CD4-positive, alpha-beta T cell (primary cell): ENCODE results near the gene NFIA. TPM values are rescaled to one million over a fixed set of nuclear protein-coding genes. Genes with fewer than 3 reads are reported as not detected.

Source experiments
- ATAC-seq: fragments of 200-7000 bp; cut with Tn5 transposase; one replicate; pipeline ENCODE4 v1.10.0; 2022; ENCODE audit warnings: mild to moderate bottlenecking; ENCODE audit not compliant: poor library complexity
- CTCF ChIA-PET: fragments of 350-600 bp; sonication (Branson Sonifier 250); formaldehyde crosslinking; loops from one replicate; lab custom pipeline; 2021; ENCODE audit warnings: antibody characterized with exemption, inconsistent platforms; lab: Charles Lee
- POLR2A ChIA-PET: fragments of 350-600 bp; sonication (Branson Sonifier 250); formaldehyde crosslinking; loops from one replicate; lab custom pipeline; 2021; ENCODE audit warnings: antibody characterized with exemption, inconsistent platforms; lab: Charles Lee
- DNase-seq, 14 experiments: peaks; one replicate each; pipeline ENCODE4 v3.0.0-alpha.2; 2013 to 2020; ENCODE audit warnings: mixed read lengths in 2 of 14
- H3K27ac ChIP-seq, 2 donors: one replicate each; pipeline versions ENCODE4 v1.5.1 to v1.7.0; 2013; ENCODE audit warnings: low read length in 2 of 2, low read depth in 1 of 2, mild to moderate bottlenecking in 1 of 2
- H3K27me3 ChIP-seq, 2 experiments: 1 replicate in 1 of 2; 2 replicates in 1 of 2; pipeline versions ENCODE4 v1.6.1 to v1.7.0; 2013; ENCODE audit warnings: low read length in 2 of 2, control low read depth in 1 of 2, mild to moderate bottlenecking in 1 of 2, moderate library complexity in 1 of 2; ENCODE audit not compliant: insufficient read depth in 2 of 2, control insufficient read depth in 1 of 2
- H3K36me3 ChIP-seq: one replicate; pipeline ENCODE4 v1.6.1; 2013; ENCODE audit warnings: low read length, control low read depth; ENCODE audit not compliant: insufficient read depth
- H3K4me1 ChIP-seq: one replicate; pipeline ENCODE4 v1.6.1; 2013; ENCODE audit warnings: low read length, control low read depth; ENCODE audit not compliant: insufficient read depth
- H3K4me3 ChIP-seq: one replicate; pipeline ENCODE4 v1.5.1; 2013; ENCODE audit warnings: mild to moderate bottlenecking, low read length, moderate library complexity
- H3K9me3 ChIP-seq, 2 experiments: 1 replicate in 1 of 2; 2 replicates in 1 of 2; pipeline versions ENCODE4 v1.6.1 to v1.7.0; 2013; ENCODE audit warnings: low read length in 2 of 2, mild to moderate bottlenecking in 2 of 2, control low read depth in 1 of 2, moderate library complexity in 1 of 2; ENCODE audit not compliant: control insufficient read depth in 1 of 2, insufficient read depth in 1 of 2
- H3K27ac Mint-ChIP-seq: one replicate; pipeline ENCODE4 v1.8.0; 2020; ENCODE audit warnings: mixed read lengths
- H3K27me3 Mint-ChIP-seq: one replicate; pipeline ENCODE4 v1.8.0; 2021; ENCODE audit warnings: mixed read lengths
- H3K36me3 Mint-ChIP-seq: one replicate; pipeline ENCODE4 v1.8.0; 2021; ENCODE audit warnings: low read depth, mixed read lengths
- H3K4me1 Mint-ChIP-seq: one replicate; pipeline ENCODE4 v1.8.0; 2021; ENCODE audit warnings: low read depth, mixed read lengths
- H3K4me3 Mint-ChIP-seq: one replicate; pipeline ENCODE4 v1.8.0; 2020; ENCODE audit warnings: mild to moderate bottlenecking, mixed read lengths
- H3K9me3 Mint-ChIP-seq: one replicate; pipeline ENCODE4 v1.8.0; 2020; ENCODE audit warnings: mixed read lengths
- CTCF ChIP-seq: fragments of 200-600 bp; IDR thresholded peaks from one replicate; pipeline ENCODE4 v1.8.0; 2022; ENCODE audit warnings: antibody characterized with exemption, mild to moderate bottlenecking
- intact Hi-C, 2 experiments: fragments of 100-400 bp; cut with DNase I in 1 of 2; cut with micrococcal nuclease in 1 of 2; formaldehyde crosslinking; loops; one replicate each; pipeline versions ENCODE4 v1.15.1 to v1.9.0; 2023 to 2025; cut with DNase I, micrococcal nuclease
- total RNA-seq, 174 experiments: library from RNA in 2 of 174; stranded (reverse) in 2 of 174; gene quantifications; one replicate each; pipeline ENCODE4 v1.2.3 and lab custom pipeline; 2021 to 2026

The NFIA gene
- total RNA-seq, 2 experiments from 2014 or later, result 4.8 to 5.9 TPM

DNA sequence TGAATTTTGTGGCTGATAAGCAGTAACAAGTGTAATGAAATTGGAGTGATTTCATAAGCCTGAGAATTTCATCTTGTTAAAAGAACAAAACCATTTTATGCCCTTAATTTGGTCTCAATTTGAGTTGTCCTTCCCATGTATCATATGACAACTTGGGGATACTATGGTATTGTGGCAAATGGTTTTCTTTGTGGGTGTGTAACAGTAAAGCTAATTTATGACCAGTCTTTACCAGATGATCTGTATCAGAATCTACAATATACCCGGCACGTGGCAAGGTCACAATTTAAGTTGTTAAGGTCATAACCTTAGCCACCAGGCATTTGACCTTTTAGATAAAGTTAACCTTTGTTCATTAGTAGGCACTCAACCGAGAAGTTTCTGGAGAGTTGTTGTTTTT lies 9.1 kb downstream of the NFIA start:
- CTCF ChIA-PET, result no interaction called here
- no peaks in the 10 kb centered on the region for H3K27me3 Mint-ChIP-seq
- POLR2A ChIA-PET, result interaction anchor here (1.1 kb wide), 1 partner anchor 14 kb away, joined by 4 read pairs; no protein-coding TSS in a partner anchor

DNA sequence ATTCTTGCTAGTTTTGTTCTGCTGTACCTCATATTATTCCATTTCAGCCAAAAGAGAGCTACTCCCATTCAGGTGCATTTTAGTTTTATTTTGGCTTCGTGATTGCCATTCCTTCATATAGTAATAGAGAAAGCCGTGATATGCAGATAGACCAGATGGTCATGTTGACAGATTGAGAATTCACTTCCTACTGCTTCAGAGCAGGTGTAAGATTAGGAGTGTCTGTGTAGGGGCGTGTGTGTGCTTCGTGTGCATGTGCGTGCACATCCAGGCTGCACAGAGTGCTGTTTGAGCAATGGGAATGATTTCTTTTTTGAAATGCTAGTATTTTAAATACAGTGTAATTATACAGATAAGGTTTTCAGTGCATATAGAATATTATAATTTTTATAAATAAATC lies 10.3 kb downstream of the NFIA start:
- intact Hi-C loops, result no loop called here
- no peaks in the 10 kb centered on the region for H3K4me1 Mint-ChIP-seq
- H3K27me3 Mint-ChIP-seq, result no peaks in the 10 kb centered on the region
- H3K27me3 ChIP-seq, result no peaks in the 10 kb centered on the region
- TF ChIP-seq CTCF, result no peak
- H3K9me3 Mint-ChIP-seq, result no peaks in the 10 kb centered on the region
- ATAC-seq (no peak), DNase-seq (no peak)
- CTCF ChIA-PET, result interaction anchor here (0.5 to 2.4 kb wide), 2 partner anchors 43 to 360 kb away, joined by 3 to 8 read pairs; no protein-coding TSS in a partner anchor
- H3K27ac Mint-ChIP-seq, result no peak overlapping the region
- no peak overlapping the region for H3K27ac ChIP-seq
- H3K36me3 ChIP-seq, result no peaks in the 10 kb centered on the region
- H3K36me3 Mint-ChIP-seq, result no peaks in the 10 kb centered on the region
- POLR2A ChIA-PET, result interaction anchor here (1.1 kb wide), 1 partner anchor 15 kb away, joined by 4 read pairs; no protein-coding TSS in a partner anchor
- H3K9me3 ChIP-seq, result no peaks in the 10 kb centered on the region
- no peaks in the 10 kb centered on the region for H3K4me1 ChIP-seq
- H3K4me3 ChIP-seq, result no peak overlapping the region
- H3K4me3 Mint-ChIP-seq, result no peak overlapping the region

More for the DNA sequence above, 9.1 kb downstream of the NFIA start:
- Mint-ChIP-seq H3K27ac (no peak overlapping the region), H3K4me1 (no peaks in the 10 kb centered on the region), H3K9me3 (no peaks in the 10 kb centered on the region), H3K4me3 (no peak overlapping the region), H3K36me3 (no peaks in the 10 kb centered on the region)
- no peaks in the 10 kb centered on the region for H3K36me3 ChIP-seq
- H3K4me3 ChIP-seq, result no peak overlapping the region
- ATAC-seq (no peak), DNase-seq (no peak)
- H3K27ac ChIP-seq, result no peak overlapping the region
- intact Hi-C loops, result no loop called here
- TF ChIP-seq CTCF, result no peak
- no peaks in the 10 kb centered on the region for H3K4me1 ChIP-seq
- H3K9me3 ChIP-seq, result no peaks in the 10 kb centered on the region
- no peaks in the 10 kb centered on the region for H3K27me3 ChIP-seq

- no peaks in the 10 kb centered on the region for H3K4me1 ChIP-seq
- intact Hi-C loops, result no loop called here
- Mint-ChIP-seq H3K27me3 (no peaks in the 10 kb centered on the region), H3K4me3 (no peak overlapping the region), H3K9me3 (no peaks in the 10 kb centered on the region), H3K36me3 (no peaks in the 10 kb centered on the region), H3K4me1 (no peaks in the 10 kb centered on the region), H3K27ac (no peak overlapping the region)
- ATAC-seq (no peak), DNase-seq (no peak)
- no peak overlapping the region for H3K27ac ChIP-seq
- H3K9me3 ChIP-seq, result no peaks in the 10 kb centered on the region
- no peak for TF ChIP-seq CTCF
- H3K27me3 ChIP-seq, result no peaks in the 10 kb centered on the region
- no peaks in the 10 kb centered on the region for H3K36me3 ChIP-seq
- H3K4me3 ChIP-seq, result no peak overlapping the region
- ChIA-PET CTCF (interaction anchor here (1.4 to 2.4 kb wide), 2 partner anchors 12 to 44 kb away, joined by 3 to 8 read pairs; no protein-coding TSS in a partner anchor), POLR2A (interaction anchor here (2.1 kb wide), 1 partner anchor 16 kb away, joined by 8 read pairs; no protein-coding TSS in a partner anchor)
Observed at GRCh38 chr1:61093525-61094137, 11.3 kb downstream of the NFIA start.
